Measurements from ENCODE around the gene LNPEP. TPM values are rescaled to one million over a fixed set of nuclear protein-coding genes. Genes with fewer than 3 reads are reported as not detected.

Gene LNPEP
- total RNA-seq, 1 experiment from 2014 or later: 2.8 TPM

DNA sequence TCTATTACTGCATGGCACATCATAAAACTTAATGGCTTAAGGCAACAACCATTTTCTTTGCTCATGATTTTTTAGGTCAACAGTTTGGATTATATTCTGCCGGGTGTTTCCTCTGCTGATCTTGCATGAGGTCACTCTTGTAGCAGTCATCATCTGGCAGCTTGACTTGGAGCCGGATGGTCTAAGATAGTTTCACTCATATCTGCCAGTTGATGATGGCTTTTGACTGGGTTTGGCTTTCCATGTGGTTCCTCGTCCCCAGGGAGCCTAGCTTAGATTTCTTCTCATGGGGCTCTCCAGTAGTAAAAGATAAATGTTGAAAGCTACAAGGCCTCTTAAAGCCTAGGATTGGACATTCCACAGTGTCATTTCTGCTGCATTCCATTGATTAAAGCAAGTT lies 27.4 kb downstream of the LNPEP start:
- Histone ChIP-seq H3K4me3 (ENCODE audit: insufficient read depth, low read depth, low read length) (no peak overlapping the region), H3K27me3 (ENCODE audit: control insufficient read depth, insufficient read depth, low read length) (no peaks in the 10 kb centered on the region), H3K36me3 (replicated peaks; ENCODE audit: control insufficient read depth, insufficient read depth, low read length) (no peaks in the 10 kb centered on the region)
- DNase-seq: no peak

DNA sequence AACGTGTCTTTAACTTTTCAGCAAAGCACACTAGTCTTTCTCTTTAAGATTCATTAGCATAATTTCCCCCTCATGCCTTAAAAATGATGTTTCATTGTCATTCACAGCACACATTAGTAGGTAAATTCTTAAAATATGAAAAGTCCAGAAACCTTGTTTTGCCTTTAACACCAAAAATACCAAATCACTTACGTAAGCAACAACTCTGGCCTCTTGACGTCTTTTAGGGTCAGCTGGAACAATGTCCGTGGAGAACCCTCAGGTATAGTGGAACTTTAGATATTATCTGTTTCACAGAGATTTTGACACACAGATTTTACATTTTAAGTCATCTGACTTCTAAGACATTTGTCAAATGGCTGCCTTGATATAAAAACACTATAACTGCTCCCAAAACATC lies 30.9 kb downstream of the LNPEP start:
- no peaks in the 10 kb centered on the region for H3K36me3 ChIP-seq (replicated peaks; ENCODE audit: control insufficient read depth, insufficient read depth, low read length)
- no peak overlapping the region for H3K4me3 ChIP-seq (ENCODE audit: insufficient read depth, low read depth, low read length)
- H3K27me3 ChIP-seq (ENCODE audit: control insufficient read depth, insufficient read depth, low read length): no peaks in the 10 kb centered on the region
- no peak for DNase-seq

DNA sequence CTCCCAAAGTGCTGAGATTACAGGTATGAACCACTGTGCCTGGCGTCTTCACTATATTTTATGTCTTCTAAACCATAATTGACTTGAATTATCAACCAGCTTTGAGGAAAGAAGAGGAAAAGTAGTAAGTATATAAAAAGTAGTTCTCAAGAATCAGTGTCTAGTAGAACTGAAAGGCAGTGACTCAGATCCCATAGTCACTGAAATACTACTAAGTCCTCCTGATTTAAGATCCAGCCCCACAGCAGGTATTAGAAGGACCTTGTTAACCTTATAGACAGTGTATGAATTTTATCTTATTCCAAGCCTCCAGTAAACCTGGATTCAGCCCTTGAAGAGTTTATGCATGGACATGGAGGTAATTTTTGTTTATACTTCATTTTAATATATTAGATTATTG lies 31.5 kb downstream of the LNPEP start:
- DNase-seq: no peak

DNA sequence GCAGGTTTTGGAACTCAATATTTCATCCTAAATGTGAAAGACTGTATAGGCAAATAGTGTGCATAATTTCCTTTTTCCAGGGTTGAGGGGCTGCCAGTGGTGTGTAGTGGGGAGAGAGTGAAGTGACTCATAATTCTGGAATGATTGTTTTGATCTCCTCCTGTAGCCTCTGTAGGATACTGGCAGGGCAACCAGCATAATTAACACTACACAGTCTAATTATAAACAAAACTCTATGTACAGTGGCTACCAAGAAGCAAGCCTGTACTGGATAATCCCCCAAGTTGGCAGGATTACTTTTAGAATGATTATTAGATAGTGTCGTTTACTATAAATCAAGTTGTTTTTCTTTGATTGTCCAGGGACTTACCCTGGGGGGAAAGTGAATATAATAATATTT lies 32.2 kb downstream of the LNPEP start:
- no peak for DNase-seq

More for the DNA sequence above, 31.5 kb downstream of the LNPEP start:
- H3K4me3 ChIP-seq (ENCODE audit: insufficient read depth, low read depth, low read length): no peak overlapping the region
- no peaks in the 10 kb centered on the region for H3K27me3 ChIP-seq (ENCODE audit: control insufficient read depth, insufficient read depth, low read length)
- no peaks in the 10 kb centered on the region for H3K36me3 ChIP-seq (replicated peaks; ENCODE audit: control insufficient read depth, insufficient read depth, low read length)

DNA sequence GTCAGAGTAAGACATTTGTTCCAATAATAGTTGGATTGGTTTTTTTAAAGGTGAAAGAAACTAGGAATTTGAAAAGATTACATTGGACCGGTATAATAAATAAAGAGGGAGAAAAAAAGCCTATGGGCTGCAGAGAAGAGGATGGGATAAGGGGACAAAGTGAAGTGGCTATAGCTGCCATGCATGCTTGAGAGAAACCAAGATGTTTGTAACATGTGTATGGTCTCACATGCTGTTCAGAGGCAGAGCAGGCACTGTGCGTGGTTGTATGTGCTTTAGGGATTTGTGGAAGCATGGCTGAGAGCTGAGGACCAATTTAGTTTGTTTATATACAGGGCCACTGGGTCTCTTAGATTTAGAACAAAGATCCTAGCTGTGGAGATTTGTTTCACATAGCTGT lies 32.7 kb downstream of the LNPEP start:
- Histone ChIP-seq H3K27me3 (ENCODE audit: control insufficient read depth, insufficient read depth, low read length) (no peaks in the 10 kb centered on the region), H3K36me3 (replicated peaks; ENCODE audit: control insufficient read depth, insufficient read depth, low read length) (no peaks in the 10 kb centered on the region), H3K4me3 (ENCODE audit: insufficient read depth, low read depth, low read length) (no peak overlapping the region)
- DNase-seq: no peak

More for the DNA sequence above, 32.2 kb downstream of the LNPEP start:
- Histone ChIP-seq H3K36me3 (replicated peaks; ENCODE audit: control insufficient read depth, insufficient read depth, low read length) (no peaks in the 10 kb centered on the region), H3K27me3 (ENCODE audit: control insufficient read depth, insufficient read depth, low read length) (no peaks in the 10 kb centered on the region), H3K4me3 (ENCODE audit: insufficient read depth, low read depth, low read length) (no peak overlapping the region)

DNA sequence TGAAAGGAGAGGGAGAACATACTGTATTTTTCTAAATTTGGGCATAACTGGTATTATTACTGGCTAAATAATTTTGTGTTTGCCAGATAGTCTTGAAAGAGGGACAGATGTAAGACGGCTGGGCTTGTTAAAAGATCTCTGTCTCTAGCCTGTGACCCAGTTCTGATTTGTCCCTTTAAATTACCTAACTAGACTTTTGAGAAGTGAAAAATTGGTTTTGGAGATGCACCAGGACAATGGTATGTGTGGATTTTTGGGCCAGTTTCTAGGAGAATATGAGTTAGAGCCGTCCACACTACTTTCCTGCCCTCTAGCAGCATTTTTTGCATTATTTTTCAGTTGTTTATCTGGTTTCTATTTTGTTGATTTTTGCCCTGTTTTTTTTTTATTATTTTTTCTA lies 33.5 kb downstream of the LNPEP start:
- no peak for DNase-seq
- no peak overlapping the region for H3K4me3 ChIP-seq (ENCODE audit: insufficient read depth, low read depth, low read length)
- no peaks in the 10 kb centered on the region for H3K27me3 ChIP-seq (ENCODE audit: control insufficient read depth, insufficient read depth, low read length)
- no peaks in the 10 kb centered on the region for H3K36me3 ChIP-seq (replicated peaks; ENCODE audit: control insufficient read depth, insufficient read depth, low read length)

DNA sequence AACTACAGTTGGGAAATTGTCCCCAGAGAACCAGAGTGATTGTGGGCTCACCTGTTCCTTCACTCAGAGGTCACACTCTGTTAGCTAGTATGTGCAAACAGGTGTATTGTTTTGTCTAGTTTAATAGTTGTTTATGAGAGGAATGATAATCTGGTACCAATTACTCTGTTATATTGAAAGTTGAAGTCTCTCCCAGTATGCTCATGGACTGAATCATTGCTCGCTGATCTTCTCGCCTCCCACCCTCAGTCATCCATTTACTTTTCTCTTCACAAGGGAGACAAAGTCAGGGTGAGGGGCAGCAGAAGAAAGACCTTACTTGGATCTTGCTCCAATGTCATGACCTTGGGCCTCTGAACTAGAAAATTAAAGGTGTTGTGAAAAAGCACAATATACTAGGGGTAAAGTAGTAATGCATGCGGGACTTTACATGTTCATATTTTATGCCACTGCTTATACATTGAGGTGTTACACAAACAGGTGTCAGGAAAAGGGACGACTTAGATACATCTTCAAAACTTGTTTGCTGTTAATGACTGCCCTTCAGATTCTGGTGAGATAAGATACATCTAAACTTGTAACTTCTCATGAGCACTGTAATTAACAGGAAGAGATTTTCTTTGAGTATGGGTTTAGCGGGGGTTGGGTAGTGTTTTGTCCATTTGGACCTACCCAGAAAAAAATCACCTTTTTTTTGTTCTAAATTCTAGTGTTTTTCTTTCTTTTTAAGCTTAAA lies 36.9 kb downstream of the LNPEP start:
- H3K27me3 ChIP-seq (ENCODE audit: control insufficient read depth, insufficient read depth, low read length): no peaks in the 10 kb centered on the region
- DNase-seq: no peak
- H3K4me3 ChIP-seq (ENCODE audit: insufficient read depth, low read depth, low read length): no peak overlapping the region
- H3K36me3 ChIP-seq (replicated peaks; ENCODE audit: control insufficient read depth, insufficient read depth, low read length): no peaks in the 10 kb centered on the region

DNA sequence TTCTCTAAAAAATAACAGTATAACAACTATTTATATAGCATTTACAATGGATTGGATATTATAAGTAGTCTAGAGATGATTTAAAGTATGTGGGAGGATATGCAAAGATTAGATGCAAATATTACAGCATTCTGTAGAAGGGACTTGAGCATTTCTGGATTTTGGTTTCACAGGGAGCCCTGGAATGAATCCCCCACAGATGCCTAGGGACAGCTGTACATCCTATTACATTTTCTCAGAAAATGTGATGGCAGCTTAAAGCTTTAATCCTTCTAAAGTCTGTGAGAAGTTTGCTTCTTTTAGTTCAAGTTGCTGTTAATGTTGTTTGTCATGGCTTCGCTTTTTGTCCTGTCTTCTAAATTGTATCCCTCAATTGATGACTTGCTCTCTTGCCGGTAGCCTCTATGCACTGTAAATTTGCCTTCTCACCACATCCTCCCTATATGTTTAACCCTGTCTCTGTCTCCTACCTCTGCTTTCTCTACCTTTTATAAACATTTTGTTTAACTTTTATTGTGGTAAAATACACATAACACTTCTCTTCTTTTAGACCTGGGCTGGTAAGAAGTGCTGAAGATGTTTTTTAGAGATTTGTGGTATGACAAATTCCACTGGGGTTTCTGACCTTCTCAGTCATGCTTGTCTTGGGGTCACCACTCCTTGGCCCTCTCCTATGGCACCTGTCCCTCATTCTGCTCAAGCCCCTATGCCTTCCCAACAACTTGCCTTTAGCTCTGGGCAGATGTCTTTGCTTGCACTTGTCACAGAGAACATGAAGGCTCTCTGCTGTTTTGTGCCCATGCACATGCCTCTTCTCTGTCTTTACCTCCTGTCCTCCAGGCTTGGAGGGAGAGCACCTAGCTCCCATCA lies 37.9 kb downstream of the LNPEP start:
- no peaks in the 10 kb centered on the region for H3K36me3 ChIP-seq (replicated peaks; ENCODE audit: control insufficient read depth, insufficient read depth, low read length)
- H3K4me3 ChIP-seq (ENCODE audit: insufficient read depth, low read depth, low read length): no peak overlapping the region
- H3K27me3 ChIP-seq (ENCODE audit: control insufficient read depth, insufficient read depth, low read length): no peaks in the 10 kb centered on the region
- DNase-seq: no peak

DNA sequence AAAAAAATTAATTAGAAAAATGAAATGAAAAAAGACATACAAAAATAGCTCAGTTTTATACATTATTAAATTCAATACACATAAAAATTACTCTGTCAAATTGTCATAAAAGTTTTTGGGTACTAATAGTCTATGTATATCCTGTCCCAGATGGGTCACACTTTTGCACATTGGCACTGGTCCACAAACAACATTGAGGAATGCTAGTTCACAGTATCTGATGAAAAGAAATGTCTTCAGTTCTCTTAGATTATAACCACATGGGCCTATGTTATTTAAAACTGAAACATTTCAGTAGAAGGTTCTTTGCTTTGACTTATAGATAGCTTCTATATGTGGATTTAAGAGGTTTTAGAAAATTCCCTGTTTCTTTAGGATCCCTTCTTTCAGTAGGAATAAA lies 39.8 kb downstream of the LNPEP start:
- Histone ChIP-seq H3K27me3 (ENCODE audit: control insufficient read depth, insufficient read depth, low read length) (no peaks in the 10 kb centered on the region), H3K36me3 (replicated peaks; ENCODE audit: control insufficient read depth, insufficient read depth, low read length) (no peaks in the 10 kb centered on the region), H3K4me3 (ENCODE audit: insufficient read depth, low read depth, low read length) (no peak overlapping the region)
- DNase-seq: no peak

DNA sequence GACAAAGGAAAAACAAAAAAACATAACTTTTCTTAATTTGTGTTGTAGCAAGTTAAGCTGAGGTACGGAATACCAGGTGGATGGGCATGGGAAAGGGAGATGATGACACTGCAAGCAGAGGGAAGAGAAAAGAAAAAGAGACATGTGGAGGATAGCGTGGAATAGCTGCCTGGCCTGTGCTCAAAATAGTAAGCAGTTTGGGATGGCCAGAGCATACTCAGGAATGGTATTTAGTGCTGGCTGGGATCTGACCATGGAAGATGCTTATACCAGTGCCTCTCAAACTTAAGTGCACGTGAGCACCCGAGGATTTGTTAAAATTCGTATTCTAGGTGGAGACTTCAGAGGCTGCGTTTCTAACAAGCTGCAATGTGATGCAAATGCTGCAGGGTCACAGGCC lies 41.3 kb downstream of the LNPEP start:
- no peaks in the 10 kb centered on the region for H3K27me3 ChIP-seq (ENCODE audit: control insufficient read depth, insufficient read depth, low read length)
- no peak for DNase-seq
- no peak overlapping the region for H3K4me3 ChIP-seq (ENCODE audit: insufficient read depth, low read depth, low read length)
- H3K36me3 ChIP-seq (replicated peaks; ENCODE audit: control insufficient read depth, insufficient read depth, low read length): no peaks in the 10 kb centered on the region

DNA sequence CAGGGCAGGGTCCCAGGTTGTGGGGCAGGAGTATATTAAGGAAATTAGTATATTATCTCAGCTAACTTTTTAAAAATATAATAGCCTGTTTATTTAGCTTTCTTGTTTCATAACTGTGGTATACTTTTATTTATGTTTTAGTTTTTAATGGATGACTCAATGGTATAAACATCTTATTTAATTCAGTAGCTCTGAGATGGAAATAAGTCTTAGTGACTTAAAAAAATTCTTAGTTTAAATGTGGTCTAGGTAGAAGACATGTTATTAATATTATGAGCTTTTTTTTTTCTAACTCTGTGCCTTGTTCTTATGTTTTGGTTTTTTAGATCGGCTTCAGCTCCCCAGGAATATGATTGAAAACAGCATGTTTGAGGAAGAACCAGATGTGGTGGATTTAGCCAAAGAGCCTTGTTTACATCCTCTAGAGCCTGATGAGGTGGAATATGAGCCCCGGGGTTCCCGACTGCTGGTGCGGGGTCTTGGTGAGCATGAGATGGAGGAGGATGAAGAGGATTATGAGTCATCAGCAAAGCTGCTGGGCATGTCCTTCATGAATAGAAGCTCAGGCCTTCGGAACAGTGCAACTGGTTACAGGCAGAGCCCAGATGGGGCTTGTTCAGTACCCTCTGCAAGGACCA lies 43.1 kb downstream of the LNPEP start:
- H3K36me3 ChIP-seq (replicated peaks; ENCODE audit: control insufficient read depth, insufficient read depth, low read length): no peaks in the 10 kb centered on the region
- H3K27me3 ChIP-seq (ENCODE audit: control insufficient read depth, insufficient read depth, low read length): no peaks in the 10 kb centered on the region
- no peak for DNase-seq
- H3K4me3 ChIP-seq (ENCODE audit: insufficient read depth, low read depth, low read length): no peak overlapping the region

DNA sequence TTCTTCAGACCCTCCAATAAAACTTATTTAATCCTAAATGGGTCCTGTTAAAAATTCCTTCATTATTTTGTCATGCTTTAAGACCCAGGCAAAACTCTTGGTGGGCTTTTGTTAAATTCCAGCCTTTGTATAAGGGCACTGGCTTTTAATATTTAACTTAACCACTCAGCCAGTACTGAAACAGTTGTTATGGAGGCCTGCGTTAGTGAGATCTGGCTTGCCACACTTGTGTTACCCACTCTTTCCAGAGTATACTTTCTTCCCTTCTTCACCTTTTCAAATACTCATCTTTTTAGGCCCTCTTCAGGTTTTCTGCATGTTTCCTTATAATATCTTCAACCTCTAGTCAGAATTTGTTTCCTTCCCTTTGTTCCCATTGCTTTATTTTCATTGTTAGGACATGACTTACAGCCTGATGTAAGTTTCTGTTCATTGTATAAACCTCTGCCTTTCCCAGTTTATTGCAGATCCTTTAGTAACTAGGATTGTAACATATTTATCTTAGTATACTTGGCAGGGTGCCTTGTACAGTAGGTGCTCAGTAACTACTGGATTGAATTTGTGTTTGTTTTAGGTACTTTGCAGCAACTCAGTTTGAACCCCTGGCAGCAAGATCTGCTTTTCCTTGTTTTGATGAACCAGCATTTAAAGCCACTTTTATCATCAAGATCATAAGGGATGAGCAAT lies 48.8 kb downstream of the LNPEP start:
- no peak overlapping the region for H3K4me3 ChIP-seq (ENCODE audit: insufficient read depth, low read depth, low read length)
- no peaks in the 10 kb centered on the region for H3K36me3 ChIP-seq (replicated peaks; ENCODE audit: control insufficient read depth, insufficient read depth, low read length)
- H3K27me3 ChIP-seq (ENCODE audit: control insufficient read depth, insufficient read depth, low read length): no peaks in the 10 kb centered on the region
- no peak for DNase-seq

DNA sequence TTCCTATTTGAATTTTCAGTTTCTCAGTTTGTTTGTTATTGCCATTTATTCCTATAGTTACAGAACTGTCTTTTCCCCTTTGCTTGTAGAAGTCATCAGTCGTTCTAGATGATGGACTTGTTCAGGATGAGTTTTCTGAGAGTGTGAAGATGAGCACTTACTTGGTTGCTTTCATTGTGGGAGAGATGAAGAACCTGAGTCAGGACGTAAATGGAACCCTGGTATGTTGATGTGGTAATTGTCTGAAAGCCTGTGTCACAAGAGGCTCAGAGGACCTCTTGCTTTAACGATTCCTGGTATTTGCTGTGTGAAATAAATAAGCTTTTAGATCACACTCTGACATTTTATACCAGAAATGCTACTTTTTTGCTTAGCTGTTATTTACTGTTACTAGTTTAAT lies 50.6 kb downstream of the LNPEP start:
- Histone ChIP-seq H3K36me3 (replicated peaks; ENCODE audit: control insufficient read depth, insufficient read depth, low read length) (no peaks in the 10 kb centered on the region), H3K27me3 (ENCODE audit: control insufficient read depth, insufficient read depth, low read length) (no peaks in the 10 kb centered on the region), H3K4me3 (ENCODE audit: insufficient read depth, low read depth, low read length) (no peak overlapping the region)
- no peak for DNase-seq

DNA sequence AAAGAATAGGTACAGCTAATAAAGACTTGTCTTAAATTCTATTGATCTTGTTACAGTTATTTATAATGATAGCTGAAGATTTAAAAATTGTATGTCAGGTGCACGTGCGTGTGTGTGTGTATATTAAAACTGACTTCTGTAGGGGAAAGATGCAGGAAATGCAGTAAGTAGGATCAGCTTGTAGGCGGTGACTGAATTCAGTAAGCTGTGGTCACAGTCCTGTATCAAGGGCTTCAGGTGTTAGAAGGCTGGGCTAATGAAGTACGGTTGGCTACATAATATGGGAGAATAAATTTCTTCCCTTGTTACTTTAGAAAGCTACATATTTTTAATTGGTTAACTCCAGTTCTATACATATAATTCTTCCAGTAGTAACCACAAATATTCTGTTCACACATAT lies 54.2 kb downstream of the LNPEP start:
- H3K36me3 ChIP-seq (replicated peaks; ENCODE audit: control insufficient read depth, insufficient read depth, low read length): no peaks in the 10 kb centered on the region
- DNase-seq: no peak
- no peak overlapping the region for H3K4me3 ChIP-seq (ENCODE audit: insufficient read depth, low read depth, low read length)
- H3K27me3 ChIP-seq (ENCODE audit: control insufficient read depth, insufficient read depth, low read length): no peaks in the 10 kb centered on the region

All from H7 (cell line).